GM12878 (cell line): Measurements from ENCODE around the gene IFT52. TPM values are rescaled to one million over a fixed set of nuclear protein-coding genes. Genes with fewer than 3 reads are reported as not detected.

Source experiments
- ATAC-seq: fragments of 200-7000 bp; cut with Tn5 transposase; 3 replicates; pipeline ENCODE4 v1.9.1; 2020; ENCODE audit warnings: mild to moderate bottlenecking, moderate library complexity
- BruUV-seq: library from RNA; stranded (reverse); fragments of 400-500 nt; replicated peaks from 2 replicates; lab custom pipeline; 2021; lab: Mats Ljungman, UMichigan
- CTCF ChIA-PET: fragments of 300-600 bp; sonication (Branson Sonifier 250); formaldehyde crosslinking; extraction: SDS; loops from one replicate; lab custom pipeline; 2021; ENCODE audit warnings: inconsistent platforms; lab: Yijun Ruan, JAX
- POLR2A ChIA-PET: fragments of 350-600 bp; formaldehyde crosslinking; extraction: SDS; loops from one replicate; lab custom pipeline; 2021; ENCODE audit warnings: inconsistent platforms; lab: Charles Lee
- RAD21 ChIA-PET: fragments of 300-600 bp; sonication (Branson Sonifier 250); formaldehyde crosslinking; loops from one replicate; lab custom pipeline; 2023; ENCODE audit warnings: antibody characterized with exemption; ENCODE audit not compliant: unreplicated experiment; lab: Charles Lee
- SMC1A ChIA-PET: fragments of 300-600 bp; sonication (Branson Sonifier 250); formaldehyde crosslinking; loops from one replicate; lab custom pipeline; 2023; ENCODE audit not compliant: unreplicated experiment, uncharacterized antibody; lab: Charles Lee
- DNase-seq: peaks from one replicate; pipeline ENCODE4 v3.0.0-alpha.2; 2011; ENCODE audit warnings: low read depth, low spot score
- FAIRE-seq: peaks from 3 replicates; lab custom pipeline; 2011; peaks lifted over from hg19 to GRCh38; lab: Jason Lieb, UNC
- H2AFZ ChIP-seq: 2 replicates; pipeline ENCODE4 v1.6.0; 2011; ENCODE audit warnings: low read depth, low read length, control low read depth; ENCODE audit not compliant: control insufficient read depth
- H3K27ac ChIP-seq: 2 replicates; pipeline ENCODE4 v1.5.1; 2011; ENCODE audit warnings: control low read depth; ENCODE audit not compliant: control insufficient read depth, insufficient read depth
- H3K27me3 ChIP-seq, 2 experiments: replicated peaks in 1 of 2; 2 replicates each; pipeline versions ENCODE4 v1.6.0 to v1.6.1; 2011; ENCODE audit warnings: low read length in 1 of 2; ENCODE audit not compliant: control insufficient read depth in 2 of 2, insufficient read depth in 2 of 2
- H3K36me3 ChIP-seq, 2 experiments: 2 replicates each; pipeline ENCODE4 v1.5.1; 2011; ENCODE audit warnings: low read length in 1 of 2; ENCODE audit not compliant: control insufficient read depth in 2 of 2, insufficient read depth in 2 of 2
- H3K4me1 ChIP-seq: 2 replicates; pipeline ENCODE4 v1.6.1; 2011; ENCODE audit warnings: mild to moderate bottlenecking, low read length, moderate library complexity, mixed read lengths; ENCODE audit not compliant: control insufficient read depth, insufficient read depth
- H3K4me2 ChIP-seq: 2 replicates; pipeline ENCODE4 v1.6.0; 2011; ENCODE audit warnings: control low read depth; ENCODE audit not compliant: control insufficient read depth, insufficient read depth
- H3K4me3 ChIP-seq: fragments of 200-600 bp; sonication (generic); 2 replicates; pipeline ENCODE4 v1.5.1; 2016
- H3K79me2 ChIP-seq: 2 replicates; pipeline ENCODE4 v1.6.0; 2011; ENCODE audit warnings: low read length; ENCODE audit not compliant: control insufficient read depth, insufficient read depth
- H3K9ac ChIP-seq: 2 replicates; pipeline ENCODE4 v1.8.0; 2011; ENCODE audit warnings: low read length, control low read depth, mixed read lengths; ENCODE audit not compliant: control insufficient read depth, insufficient read depth
- H3K9me3 ChIP-seq: replicated peaks from 3 replicates; pipeline ENCODE4 v1.5.1; 2011; ENCODE audit warnings: mild to moderate bottlenecking, low read length; ENCODE audit not compliant: control insufficient read depth, insufficient read depth
- H4K20me1 ChIP-seq: 2 replicates; pipeline ENCODE4 v1.6.0; 2011; ENCODE audit not compliant: control insufficient read depth, insufficient read depth
- CBX3 ChIP-seq: fragments of 200-600 bp; sonication (generic); IDR thresholded peaks from 2 replicates; pipeline ENCODE4 v1.6.1; 2016; ENCODE audit warnings: low read depth, borderline replicate concordance
- CEBPZ ChIP-seq: fragments of 150-350 bp; IDR thresholded peaks from 2 replicates; pipeline ENCODE4 v1.6.1; 2016; ENCODE audit warnings: low read depth, low read length
- E2F4 ChIP-seq: IDR thresholded peaks from 2 replicates; pipeline ENCODE4 v1.6.1; 2012; ENCODE audit warnings: low read depth, low read length, improper control_type of control experiment
- HDAC2 ChIP-seq: fragments of 200-600 bp; sonication (generic); IDR thresholded peaks from 2 replicates; pipeline ENCODE4 v1.6.1; 2017
- HSF1 ChIP-seq: fragments of 150-350 bp; IDR thresholded peaks from 2 replicates; pipeline ENCODE4 v1.6.1; 2014; ENCODE audit warnings: mild to moderate bottlenecking, low read depth, low read length
- JUND ChIP-seq: IDR thresholded peaks from 2 replicates; pipeline ENCODE4 v1.6.1; 2012; ENCODE audit warnings: low read depth, mild to moderate bottlenecking, low read length, improper control_type of control experiment, moderate library complexity
- LARP7 ChIP-seq: fragments of 450-650 bp; IDR thresholded peaks from 2 replicates; pipeline ENCODE4 v1.6.1; 2017; ENCODE audit warnings: mild to moderate bottlenecking
- MEF2B ChIP-seq: fragments of 450-650 bp; IDR thresholded peaks from 2 replicates; pipeline ENCODE4 v1.6.1; 2018; ENCODE audit warnings: mild to moderate bottlenecking, moderate library complexity; ENCODE audit not compliant: partially characterized antibody, poor library complexity, severe bottlenecking
- NFYB ChIP-seq: IDR thresholded peaks from 2 replicates; pipeline ENCODE4 v1.6.1; 2011; ENCODE audit warnings: low read depth, mild to moderate bottlenecking, low read length, improper control_type of control experiment, moderate library complexity; ENCODE audit not compliant: insufficient read depth
- TAF1 ChIP-seq: IDR thresholded peaks from 2 replicates; pipeline ENCODE4 v1.6.1; 2011; ENCODE audit warnings: mild to moderate bottlenecking, low read depth, low read length, borderline replicate concordance
- ZBTB11 ChIP-seq: fragments of 450-650 bp; formaldehyde crosslinking; IDR thresholded peaks from 2 replicates; pipeline ENCODE4 v1.5.0; 2022; ENCODE audit warnings: mild to moderate bottlenecking, missing genetic modification characterization
- WGBS: methylation state at CpG from one replicate; pipeline ENCODE4 v1.1.6; 2016; ENCODE audit warnings: low lambda C conversion rate; ENCODE audit not compliant: insufficient replicate concordance, insufficient coverage; ENCODE audit errors: missing lambda C conversion rate; 5-methylcytosine and 5-hydroxymethylcytosine counted together
- in situ Hi-C: fragments of 300-500 bp; cut with MboI; formaldehyde crosslinking; loops from 9 replicates; pipeline ENCODE4 v1.14.3; 2018; ENCODE audit warnings: mixed read lengths
- intact Hi-C: fragments of 100-400 bp; cut with micrococcal nuclease; formaldehyde crosslinking; loops from one replicate; pipeline ENCODE4 v1.14.2; 2022; ENCODE audit not compliant: unreplicated experiment
- polyA plus RNA-seq, 11 experiments: library from polyadenylated mRNA; depleted of rRNA in 4 of 11; unstranded in 6 of 11; stranded (reverse) in 5 of 11; fragments of >200 nt; fragmentation: Nextera tagmentation in 4 of 11; fragmentation: Illumina TruSeq in 1 of 11; extraction: Ambion mirVana in 4 of 11; extraction: Trizol in 1 of 11; gene quantifications; 1 replicate in 1 of 11; 2 replicates in 10 of 11; pipeline versions ENCODE4 v1.2.1 to v1.2.3, GENCODE V29; 2011 to 2016; ENCODE audit warnings: inconsistent platforms in 2 of 11, missing spikeins in 2 of 11, low read depth in 1 of 11
- total RNA-seq, 4 experiments: library from RNA; depleted of rRNA in 3 of 4; stranded (reverse); fragments of >200 nt in 3 of 4; fragmentation: Illumina TruSeq in 1 of 4; extraction: Trizol in 1 of 4; gene quantifications; 2 replicates each; pipeline versions ENCODE4 v1.2.1 to v1.2.3, GENCODE V29; 2013 to 2021

Gene IFT52
- total and polyA plus RNA-seq, 10 of the 15 experiments (the other 5 are each of a cell fraction or from before 2014, with no cell fraction given), result 18.1 to 30.5 (median 26.0) TPM

GRCh38 chr20:43544501-43544900 lies 46.2 kb upstream of the IFT52 start:
- in situ Hi-C loops (no loop called here), intact Hi-C loops (no loop called here)
- Histone ChIP-seq H3K4me1 (no peaks in the 10 kb centered on the region), H3K27ac (no peak overlapping the region), H3K4me2 (no peak overlapping the region), H3K27me3 (no peaks in the 10 kb centered on the region; a peak in 1 of 4 replicates), H3K9me3 (no peaks in the 10 kb centered on the region), H3K4me3 (no peak overlapping the region), H3K9ac (no peak overlapping the region), H2AFZ (no peak overlapping the region), H4K20me1 (no peaks in the 10 kb centered on the region), H3K79me2 (no peaks in the 10 kb centered on the region), H3K36me3 (no peaks in the 10 kb centered on the region)
- ChIA-PET CTCF (interaction anchor here (0.9 kb wide), 1 partner anchor 147 kb away, joined by 3 read pairs; no protein-coding TSS in a partner anchor), SMC1A (no interaction called here), RAD21 (no interaction called here), POLR2A (no interaction called here)
- no TSS peak for BruUV-seq
- no peak for DNase-seq
- no peak for FAIRE-seq
- 73% methylated on average over 9 of the region's 9 CpGs for WGBS
- ATAC-seq, result no peak
- TF ChIP-seq HDAC2 (no peak), CBX3 (no peak), JUND (no peak), LARP7 (no peak), TAF1 (no peak), HSF1 (no peak), CEBPZ (no peak), E2F4 (no peak), NFYB (no peak), ZBTB11 (no peak), MEF2B (no peak)
